Measurements from ENCODE around the gene SOX4.

SOX4 gene

GRCh38 chr6:21594416-21595281 lies 1.1 kb downstream of the SOX4 start:
- DNase-seq: peak; percentile 72

- DNase-seq: peak; percentile 58
These were observed 2.0 kb downstream of the SOX4 start for GRCh38 chr6:21595285-21596144.

- DNase-seq: peak; percentile 73
These were observed 2.8 kb downstream of the SOX4 start for GRCh38 chr6:21596145-21596948.

- peak; percentile 55 for DNase-seq
These were observed 3.6 kb downstream of the SOX4 start for GRCh38 chr6:21596949-21597682.

GRCh38 chr6:21597801-21598673 lies 4.5 kb downstream of the SOX4 start:
- no peak for DNase-seq

- no peak for DNase-seq
These were observed 5.1 kb downstream of the SOX4 start for GRCh38 chr6:21598674-21599023.

GRCh38 chr6:21599051-21599696 lies 5.6 kb downstream of the SOX4 start:
- no peak for DNase-seq

- DNase-seq: no peak
These were observed 7.9 kb downstream of the SOX4 start for GRCh38 chr6:21601339-21601923.

GRCh38 chr6:21601932-21602390 lies 8.4 kb downstream of the SOX4 start:
- no peak for DNase-seq

- no peak for DNase-seq
These were observed 9.8 kb downstream of the SOX4 start for GRCh38 chr6:21603082-21603952.

- DNase-seq: no peak
These were observed 10.5 kb downstream of the SOX4 start for GRCh38 chr6:21604081-21604480.

GRCh38 chr6:21605166-21605565 lies 11.6 kb downstream of the SOX4 start:
- no peak for DNase-seq

- DNase-seq: no peak
These were observed 15.1 kb downstream of the SOX4 start for GRCh38 chr6:21608601-21609000.

- DNase-seq: no peak
These were observed 16.4 kb downstream of the SOX4 start for GRCh38 chr6:21609881-21610329.

GRCh38 chr6:21610341-21610740 lies 16.8 kb downstream of the SOX4 start:
- DNase-seq: no peak

- peak; percentile 15 for DNase-seq
These were observed 17.9 kb downstream of the SOX4 start for GRCh38 chr6:21611485-21611884.

GRCh38 chr6:21612067-21612745 lies 18.7 kb downstream of the SOX4 start:
- DNase-seq: peak; percentile 63

GRCh38 chr6:21613809-21614208 lies 20.3 kb downstream of the SOX4 start:
- no peak for DNase-seq

- no peak for DNase-seq
These were observed 20.7 kb downstream of the SOX4 start for GRCh38 chr6:21614226-21614625.

Measured in NCI-H146 (cell line).